ENCODE data around the gene RFWD3. TPM values are rescaled to one million over a fixed set of nuclear protein-coding genes. Genes with fewer than 3 reads are reported as not detected.

Gene RFWD3
- total and polyA plus RNA-seq, 2 experiments from 2014 or later: 12.8 to 12.9 TPM

DNA sequence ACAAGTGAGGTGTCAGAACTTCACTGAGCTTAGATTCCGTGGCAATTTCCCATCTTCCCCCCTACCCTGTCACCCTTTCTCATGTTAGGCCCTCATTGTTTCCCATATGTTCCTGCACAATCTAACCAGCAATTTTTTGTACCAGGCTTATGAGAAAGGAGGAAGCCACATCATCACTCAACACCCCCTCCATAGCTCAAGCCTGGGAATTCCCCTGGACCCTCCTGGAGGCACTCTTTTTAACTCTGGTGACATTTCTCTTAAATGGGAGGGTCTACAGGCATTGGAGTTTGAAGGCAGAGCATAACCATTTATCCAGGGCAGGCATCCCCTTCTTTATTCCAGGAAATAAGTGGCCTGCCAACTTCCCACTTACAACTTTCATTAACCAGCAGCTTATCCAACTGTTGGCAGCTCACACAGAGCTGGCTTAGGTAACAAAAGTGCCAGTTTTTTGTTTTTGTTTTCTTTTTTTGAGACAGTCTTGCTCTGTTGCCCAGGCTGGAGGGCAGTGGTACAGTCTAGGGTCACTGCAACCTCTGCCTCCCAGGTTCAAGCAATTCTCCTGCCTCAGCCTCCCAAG lies 49.4 kb downstream of the RFWD3 start:
- H3K4me2 ChIP-seq: no peak overlapping the region

DNA sequence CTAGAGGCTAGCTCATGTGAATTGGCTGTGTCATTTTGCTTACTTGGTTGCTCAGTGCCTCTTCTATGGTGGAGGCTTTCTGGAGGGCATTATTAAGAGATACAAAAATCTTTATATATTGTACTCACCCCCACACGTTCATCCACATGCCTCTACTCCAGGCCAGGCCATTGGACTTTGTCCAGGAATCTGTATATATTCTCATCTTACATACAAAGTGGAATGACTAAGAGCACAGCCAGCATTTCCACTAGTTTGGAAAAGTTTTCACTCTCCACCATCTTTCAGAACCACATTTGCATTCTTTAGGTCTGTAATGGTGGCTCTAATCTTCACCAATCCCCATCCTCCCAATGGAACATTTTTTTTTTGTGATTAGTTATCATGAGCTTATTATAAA lies 55.0 kb downstream of the RFWD3 start:
- Histone ChIP-seq H3K36me3 (replicated peaks; ENCODE audit: insufficient read depth, low read depth) (no peaks in the 10 kb centered on the region), H4K20me1 (ENCODE audit: insufficient read depth, poor library complexity, severe bottlenecking) (no peaks in the 10 kb centered on the region), H3K79me2 (no peaks in the 10 kb centered on the region), H3K4me3 (no peak overlapping the region), H3K4me1 (ENCODE audit: insufficient read depth) (peaks cover 9% of the 10 kb centered on the region), H3K27me3 (no peaks in the 10 kb centered on the region), H2AFZ (no peak overlapping the region), H3K4me2 (no peak overlapping the region), H3K9me3 (ENCODE audit: low read depth) (no peaks in the 10 kb centered on the region), H3K9me2 (replicated peaks; ENCODE audit: insufficient read depth) (no peaks in the 10 kb centered on the region), H3K27ac (no peak overlapping the region)
- WGBS (ENCODE audit: low lambda C conversion rate, missing lambda C conversion rate): 71% methylated on average over 1 of the region's 1 CpG
- no peak for DNase-seq (ENCODE audit: low spot score)
- TF ChIP-seq EZH2 (IDR thresholded peaks at IDR 0.05; ENCODE audit: borderline replicate concordance): no peak
- TF ChIP-seq, protein P1, sequence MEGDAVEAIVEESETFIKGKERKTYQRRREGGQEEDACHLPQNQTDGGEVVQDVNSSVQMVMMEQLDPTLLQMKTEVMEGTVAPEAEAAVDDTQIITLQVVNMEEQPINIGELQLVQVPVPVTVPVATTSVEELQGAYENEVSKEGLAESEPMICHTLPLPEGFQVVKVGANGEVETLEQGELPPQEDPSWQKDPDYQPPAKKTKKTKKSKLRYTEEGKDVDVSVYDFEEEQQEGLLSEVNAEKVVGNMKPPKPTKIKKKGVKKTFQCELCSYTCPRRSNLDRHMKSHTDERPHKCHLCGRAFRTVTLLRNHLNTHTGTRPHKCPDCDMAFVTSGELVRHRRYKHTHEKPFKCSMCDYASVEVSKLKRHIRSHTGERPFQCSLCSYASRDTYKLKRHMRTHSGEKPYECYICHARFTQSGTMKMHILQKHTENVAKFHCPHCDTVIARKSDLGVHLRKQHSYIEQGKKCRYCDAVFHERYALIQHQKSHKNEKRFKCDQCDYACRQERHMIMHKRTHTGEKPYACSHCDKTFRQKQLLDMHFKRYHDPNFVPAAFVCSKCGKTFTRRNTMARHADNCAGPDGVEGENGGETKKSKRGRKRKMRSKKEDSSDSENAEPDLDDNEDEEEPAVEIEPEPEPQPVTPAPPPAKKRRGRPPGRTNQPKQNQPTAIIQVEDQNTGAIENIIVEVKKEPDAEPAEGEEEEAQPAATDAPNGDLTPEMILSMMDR (IDR thresholded peaks at IDR 0.05; ENCODE audit: poor library complexity): no peak
- TF ChIP-seq EZH2phosphoT487 (IDR thresholded peaks at IDR 0.05; ENCODE audit: low read depth, severe bottlenecking, unreplicated experiment): no peak

More for the DNA sequence above, 49.4 kb downstream of the RFWD3 start:
- no peak overlapping the region for H2AFZ ChIP-seq
- no peaks in the 10 kb centered on the region for H3K27me3 ChIP-seq
- TF ChIP-seq EZH2phosphoT487 (IDR thresholded peaks at IDR 0.05; ENCODE audit: low read depth, severe bottlenecking, unreplicated experiment): no peak
- H3K27ac ChIP-seq: no peak overlapping the region
- H3K9me2 ChIP-seq (replicated peaks; ENCODE audit: insufficient read depth): no peaks in the 10 kb centered on the region
- WGBS (ENCODE audit: low lambda C conversion rate, missing lambda C conversion rate): 100% methylated on average over 1 of the region's 1 CpG
- H3K4me1 ChIP-seq (ENCODE audit: insufficient read depth): no peaks in the 10 kb centered on the region
- DNase-seq (ENCODE audit: low spot score): no peak
- peaks cover 4% of the 10 kb centered on the region for H3K79me2 ChIP-seq
- no peaks in the 10 kb centered on the region for H4K20me1 ChIP-seq (ENCODE audit: insufficient read depth, poor library complexity, severe bottlenecking)
- H3K4me3 ChIP-seq: no peak overlapping the region
- no peaks in the 10 kb centered on the region for H3K9me3 ChIP-seq (ENCODE audit: low read depth)
- no peaks in the 10 kb centered on the region for H3K36me3 ChIP-seq (replicated peaks; ENCODE audit: insufficient read depth, low read depth)

DNA sequence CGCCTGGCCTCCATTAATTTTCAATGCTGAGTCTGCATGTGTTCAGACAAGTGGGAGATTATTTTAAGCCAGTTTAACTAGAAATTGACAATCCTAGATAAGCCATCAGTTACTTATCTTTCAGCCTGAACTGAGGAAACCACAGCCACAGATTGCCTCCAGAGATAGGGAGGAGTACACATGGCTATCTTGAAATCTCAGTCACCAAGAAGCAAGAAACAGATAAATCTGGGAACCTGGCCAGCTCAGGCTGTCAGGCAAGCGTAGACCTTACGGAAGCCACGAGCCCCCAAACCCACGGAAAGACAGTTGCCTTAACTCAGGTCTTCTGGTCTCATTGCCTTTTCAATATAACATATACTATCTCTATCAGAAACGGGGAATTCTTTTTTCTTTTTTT lies 57.7 kb downstream of the RFWD3 start:
- no peak overlapping the region for H3K4me2 ChIP-seq
- no peak overlapping the region for H2AFZ ChIP-seq
- no peak overlapping the region for H3K27ac ChIP-seq
- no peak for DNase-seq (ENCODE audit: low spot score)
- H3K4me3 ChIP-seq: no peak overlapping the region
- peaks cover 27% of the 10 kb centered on the region for H3K4me1 ChIP-seq (ENCODE audit: insufficient read depth)
- H4K20me1 ChIP-seq (ENCODE audit: insufficient read depth, poor library complexity, severe bottlenecking): peaks cover 22% of the 10 kb centered on the region
- 64% methylated on average over 6 of the region's 6 CpGs for WGBS (ENCODE audit: low lambda C conversion rate, missing lambda C conversion rate)
- H3K9me3 ChIP-seq (ENCODE audit: low read depth): no peaks in the 10 kb centered on the region
- H3K79me2 ChIP-seq: peaks cover 27% of the 10 kb centered on the region
- H3K36me3 ChIP-seq (replicated peaks; ENCODE audit: insufficient read depth, low read depth): no peaks in the 10 kb centered on the region
- H3K9me2 ChIP-seq (replicated peaks; ENCODE audit: insufficient read depth): no peaks in the 10 kb centered on the region
- no peaks in the 10 kb centered on the region for H3K27me3 ChIP-seq
- TF ChIP-seq EZH2 (IDR thresholded peaks at IDR 0.05; ENCODE audit: borderline replicate concordance) (no peak), EZH2phosphoT487 (IDR thresholded peaks at IDR 0.05; ENCODE audit: low read depth, severe bottlenecking, unreplicated experiment) (no peak)
- TF ChIP-seq, protein P1 (IDR thresholded peaks at IDR 0.05; ENCODE audit: poor library complexity): no peak

DNA sequence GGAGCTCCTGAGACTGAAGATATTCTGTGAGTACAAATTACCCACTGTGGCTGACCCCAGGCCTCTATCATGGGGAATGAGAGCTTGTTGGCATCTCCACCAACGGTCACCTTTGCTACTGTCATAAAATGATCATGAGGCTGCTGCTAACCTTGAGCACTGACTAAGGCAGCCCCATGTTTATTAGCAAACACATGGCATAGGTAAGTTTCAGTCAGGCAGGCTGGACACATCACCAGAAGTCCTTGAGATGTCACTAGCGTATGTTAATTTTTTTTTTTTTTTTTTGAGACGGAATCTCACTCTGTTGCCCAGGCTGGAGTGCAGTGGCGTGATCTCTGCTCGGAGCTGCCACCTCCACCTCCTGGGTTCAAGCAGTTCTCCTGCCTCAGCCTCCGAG lies 58.3 kb downstream of the RFWD3 start:
- no peaks in the 10 kb centered on the region for H3K9me3 ChIP-seq (ENCODE audit: low read depth)

More for the DNA sequence above, 58.3 kb downstream of the RFWD3 start:
- Histone ChIP-seq H3K4me1 (ENCODE audit: insufficient read depth) (peaks cover 27% of the 10 kb centered on the region), H3K4me2 (no peak overlapping the region), H3K27ac (peak overlapping the region; percentile 99), H3K79me2 (peaks cover 33% of the 10 kb centered on the region), H3K36me3 (replicated peaks; ENCODE audit: insufficient read depth, low read depth) (no peaks in the 10 kb centered on the region), H2AFZ (no peak overlapping the region), H3K9me2 (replicated peaks; ENCODE audit: insufficient read depth) (no peaks in the 10 kb centered on the region), H3K4me3 (no peak overlapping the region), H4K20me1 (ENCODE audit: insufficient read depth, poor library complexity, severe bottlenecking) (peaks cover 28% of the 10 kb centered on the region), H3K27me3 (no peaks in the 10 kb centered on the region)
- TF ChIP-seq, protein P1 (IDR thresholded peaks at IDR 0.05; ENCODE audit: poor library complexity): no peak
- TF ChIP-seq EZH2phosphoT487 (IDR thresholded peaks at IDR 0.05; ENCODE audit: low read depth, severe bottlenecking, unreplicated experiment) (no peak), EZH2 (IDR thresholded peaks at IDR 0.05; ENCODE audit: borderline replicate concordance) (no peak)
- DNase-seq (ENCODE audit: low spot score): no peak
- 72% methylated on average over 6 of the region's 6 CpGs for WGBS (ENCODE audit: low lambda C conversion rate, missing lambda C conversion rate)
